Measurements from ENCODE around the gene LEPROT. TPM values are rescaled to one million over a fixed set of nuclear protein-coding genes. Genes with fewer than 3 reads are reported as not detected.

The LEPROT gene
- total and polyA plus RNA-seq, 10 of the 15 experiments (the other 5 are each of a cell fraction or from before 2014, with no cell fraction given) = 14.9 to 38.1 (median 17.4) TPM

GRCh38 chr1:65419681-65420589 lies 533 bp upstream of the LEPROT start (continued):
- TF ChIP-seq RBBP5 (conservative IDR thresholded peaks at IDR 0.05) = no peak
- TF ChIP-seq CEBPB (IDR thresholded peaks at IDR 0.05; ENCODE audit: borderline replicate concordance in 1 of 2, low read depth in 2 of 2, low read length in 2 of 2) = no peak
- peak; percentile 61 for TF ChIP-seq NKRF (conservative IDR thresholded peaks at IDR 0.05)
- TF ChIP-seq NR2C2 (IDR thresholded peaks at IDR 0.05; ENCODE audit: borderline replicate concordance, control insufficient read depth, insufficient read length, low read depth) = no peak
- TF ChIP-seq NRF1 (conservative IDR thresholded peaks at IDR 0.05; ENCODE audit: low read depth, low read length) = no peak
- no peak for TF ChIP-seq YBX1 (IDR thresholded peaks at IDR 0.05)
- no peak for TF ChIP-seq IRF4 (IDR thresholded peaks at IDR 0.05; ENCODE audit: low read depth, low read length)
- TF ChIP-seq POLR2AphosphoS5 (IDR thresholded peaks at IDR 0.05; ENCODE audit: low read length) = peak; percentile 60; the same call in 1 of the 2 replicates
- peak; percentile 47; the same call in 1 of the 2 replicates for TF ChIP-seq CHD1 (IDR thresholded peaks at IDR 0.05; ENCODE audit: low read depth, low read length)
- TF ChIP-seq ATF7 (IDR thresholded peaks at IDR 0.05; ENCODE audit: low read depth) = peak; percentile 56
- TF ChIP-seq IKZF2 (IDR thresholded peaks at IDR 0.05) = peak; percentile 59 to 72; a peak in 2 of 4 replicates
- peak; percentile 74 for TF ChIP-seq IKZF1 (conservative IDR thresholded peaks at IDR 0.05)
- TF ChIP-seq ZNF274 (IDR thresholded peaks at IDR 0.05; ENCODE audit: insufficient read depth, insufficient read length) = no peak
- peak; percentile 23 for TF ChIP-seq SKIL (IDR thresholded peaks at IDR 0.05; ENCODE audit: low read depth, poor library complexity, severe bottlenecking)
- peak; percentile 77; the same call in 1 of the 3 replicates for TF ChIP-seq POU2F2 (IDR thresholded peaks at IDR 0.05; ENCODE audit: borderline replicate concordance, low read depth, low read length)
- peak; percentile 80 for TF ChIP-seq PKNOX1 (IDR thresholded peaks at IDR 0.05)
- peak; percentile 86 for TF ChIP-seq NBN (IDR thresholded peaks at IDR 0.05)
- 0 out of 2 replicates have a peak, but pooled peaks have one; percentile 19 for TF ChIP-seq CHD2 (IDR thresholded peaks at IDR 0.05; ENCODE audit: borderline replicate concordance, low read depth, low read length)
- TF ChIP-seq STAT1 (conservative IDR thresholded peaks at IDR 0.05) = 0 out of 2 replicates have a peak, but pooled peaks have one; percentile 22
- TF ChIP-seq MLLT1 (IDR thresholded peaks at IDR 0.05) = 0 out of 2 replicates have a peak, but pooled peaks have one; percentile 32
- TF ChIP-seq POLR2A (IDR thresholded peaks at IDR 0.05; ENCODE audit: low read depth, low read length) = peak; percentile 71
- peak; percentile 78 for TF ChIP-seq RAD51 (IDR thresholded peaks at IDR 0.05)
